Activated CD8-positive, alpha-beta memory T cell treated with anti-CD3 and anti-CD28 coated beads, Interleukin-2, amount 10 ng/mL, durations not matched to agents 7 days and 5 days (primary cell): Measurements from ENCODE around the gene PYGB. TPM values are rescaled to one million over a fixed set of nuclear protein-coding genes. Genes with fewer than 3 reads are reported as not detected.

ENCODE experiments used
- ATAC-seq: fragments of 150-1000 bp; cut with Tn5 transposase; one replicate; pipeline ENCODE4 v1.10.0; 2021; ENCODE audit warnings: moderate library complexity
- CTCF ChIA-PET: fragments of 350-600 bp; sonication (Branson Sonifier 250); formaldehyde crosslinking; loops from one replicate; lab custom pipeline; 2021; ENCODE audit warnings: antibody characterized with exemption; lab: Charles Lee
- DNase-seq: peaks from one replicate; pipeline ENCODE4 v3.0.0-alpha.2; 2020
- H3K27ac Mint-ChIP-seq: one replicate; pipeline ENCODE4 v1.8.0; 2021; ENCODE audit warnings: mild to moderate bottlenecking, mixed read lengths
- H3K27me3 Mint-ChIP-seq: one replicate; pipeline ENCODE4 v1.8.0; 2021; ENCODE audit warnings: mixed read lengths
- H3K36me3 Mint-ChIP-seq: one replicate; pipeline ENCODE4 v1.8.0; 2021; ENCODE audit warnings: mild to moderate bottlenecking, mixed read lengths
- H3K4me1 Mint-ChIP-seq: one replicate; pipeline ENCODE4 v1.8.0; 2021; ENCODE audit warnings: mixed read lengths
- H3K4me3 Mint-ChIP-seq: one replicate; pipeline ENCODE4 v1.8.0; 2021; ENCODE audit warnings: mild to moderate bottlenecking, moderate library complexity, mixed read lengths
- H3K9me3 Mint-ChIP-seq: one replicate; pipeline ENCODE4 v1.8.0; 2022; ENCODE audit warnings: low read depth, mixed read lengths
- total RNA-seq, 2 experiments: library from RNA; stranded (reverse); gene quantifications; one replicate each; pipeline ENCODE4 v1.2.3, GENCODE V29; 2021

PYGB gene
- total RNA-seq, 2 experiments from 2014 or later = 28.4 to 36.8 TPM

DNA sequence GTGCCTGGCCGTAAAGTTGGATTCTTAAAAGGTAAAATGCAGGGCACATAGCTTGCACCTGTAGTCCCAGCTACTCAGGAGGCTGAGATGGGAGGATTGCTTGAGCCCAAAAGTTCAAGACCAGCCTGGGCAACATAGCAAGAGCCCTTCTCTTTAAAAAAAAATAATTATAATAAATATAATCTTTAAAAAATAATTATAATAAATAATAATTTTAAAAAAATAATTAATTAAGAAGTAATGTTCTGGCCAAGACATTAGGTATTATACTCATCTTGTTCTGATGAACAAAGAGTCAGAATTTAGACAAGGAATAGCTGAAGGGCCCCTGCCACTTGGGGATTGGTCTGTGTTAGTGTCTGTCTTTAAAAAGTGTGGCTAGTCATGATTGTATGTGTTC is 38.5 kb upstream of the PYGB start:
- Mint-ChIP-seq H3K27ac (no peak overlapping the region), H3K4me3 (no peak overlapping the region), H3K36me3 (peaks cover 2% of the 10 kb centered on the region), H3K4me1 (peaks cover 3% of the 10 kb centered on the region), H3K9me3 (no peaks in the 10 kb centered on the region), H3K27me3 (no peaks in the 10 kb centered on the region)
- no peak for DNase-seq
- CTCF ChIA-PET = no interaction called here
- ATAC-seq = no peak

DNA sequence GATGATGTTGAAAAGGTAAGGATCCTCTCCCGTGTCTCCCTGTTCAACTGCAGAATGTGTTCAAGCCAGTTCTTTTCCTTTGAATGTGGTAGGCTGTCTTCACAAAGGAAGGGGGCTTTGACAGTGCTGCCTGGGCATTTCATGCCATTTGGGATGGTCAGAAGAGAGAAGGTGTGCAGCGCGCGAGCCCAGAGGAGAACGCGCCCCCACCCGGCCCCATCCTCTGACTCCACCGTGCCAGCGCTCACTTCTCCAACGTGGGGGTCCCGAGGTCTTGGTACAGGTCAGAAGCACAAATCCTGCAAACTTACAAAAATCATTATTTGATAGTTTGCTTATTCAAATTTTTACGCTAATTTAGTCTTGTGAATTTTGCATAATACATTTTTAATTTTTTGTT is 38.0 kb upstream of the PYGB start:
- H3K36me3 Mint-ChIP-seq = peaks cover 2% of the 10 kb centered on the region
- H3K4me3 Mint-ChIP-seq = no peak overlapping the region
- no peak overlapping the region for H3K27ac Mint-ChIP-seq
- DNase-seq (no peak), ATAC-seq (no peak)
- no peaks in the 10 kb centered on the region for H3K9me3 Mint-ChIP-seq
- CTCF ChIA-PET = no interaction called here
- H3K27me3 Mint-ChIP-seq = no peaks in the 10 kb centered on the region
- peaks cover 3% of the 10 kb centered on the region for H3K4me1 Mint-ChIP-seq

DNA sequence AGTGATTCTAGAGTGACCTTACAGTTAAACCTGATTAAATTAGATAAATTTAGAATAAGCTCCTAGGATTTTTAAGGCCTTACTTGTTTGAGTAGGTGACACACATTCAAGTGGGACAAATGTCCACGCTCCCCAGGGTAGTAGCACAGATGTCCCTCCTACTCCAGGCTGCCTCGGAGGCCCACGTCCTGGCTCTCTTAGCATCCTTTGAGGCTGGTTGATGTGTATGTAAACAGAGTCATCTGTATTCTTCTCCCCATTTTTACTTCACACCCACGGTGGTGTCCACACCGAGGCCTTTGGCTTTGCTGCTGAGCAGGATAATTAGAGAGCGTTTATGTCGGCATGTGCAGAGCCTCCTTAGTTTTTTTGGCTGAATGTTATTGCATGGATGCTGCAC is 36.6 kb upstream of the PYGB start:
- no peak for DNase-seq
- ATAC-seq = no peak
- CTCF ChIA-PET = interaction anchor here (0.9 kb wide), 1 partner anchor 153 kb away, joined by 3 read pairs; the partner anchor contains the start of gene ACSS1
- H3K9me3 Mint-ChIP-seq = no peaks in the 10 kb centered on the region
- no peak overlapping the region for H3K27ac Mint-ChIP-seq
- H3K27me3 Mint-ChIP-seq = no peaks in the 10 kb centered on the region
- H3K4me3 Mint-ChIP-seq = no peak overlapping the region
- peaks cover 3% of the 10 kb centered on the region for H3K4me1 Mint-ChIP-seq
- H3K36me3 Mint-ChIP-seq = peaks cover 2% of the 10 kb centered on the region

DNA sequence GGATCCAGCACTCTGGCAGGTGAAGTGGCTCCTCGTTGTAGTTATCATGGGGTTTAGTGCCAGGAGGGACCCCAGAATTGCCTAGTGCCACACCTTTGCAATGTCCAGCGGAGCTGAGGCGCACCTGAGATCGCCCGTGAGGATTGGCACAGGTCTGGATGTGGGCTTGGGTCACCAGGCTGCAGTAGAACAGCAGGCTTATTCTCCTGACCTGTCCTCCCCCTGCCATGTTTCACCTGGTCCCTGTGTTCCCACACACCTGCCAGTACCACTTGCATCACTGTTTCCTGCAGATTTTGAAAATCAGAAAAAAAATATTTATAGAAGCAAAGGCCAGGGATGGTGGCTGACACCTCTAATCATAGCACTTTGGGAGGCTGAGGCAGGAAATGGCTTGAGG is 35.6 kb upstream of the PYGB start:
- H3K27me3 Mint-ChIP-seq = no peaks in the 10 kb centered on the region
- H3K4me1 Mint-ChIP-seq = peaks cover 3% of the 10 kb centered on the region
- DNase-seq = no peak
- no peak overlapping the region for H3K4me3 Mint-ChIP-seq
- peaks cover 2% of the 10 kb centered on the region for H3K36me3 Mint-ChIP-seq
- H3K9me3 Mint-ChIP-seq = no peaks in the 10 kb centered on the region
- H3K27ac Mint-ChIP-seq = no peak overlapping the region
- CTCF ChIA-PET = no interaction called here
- no peak for ATAC-seq

DNA sequence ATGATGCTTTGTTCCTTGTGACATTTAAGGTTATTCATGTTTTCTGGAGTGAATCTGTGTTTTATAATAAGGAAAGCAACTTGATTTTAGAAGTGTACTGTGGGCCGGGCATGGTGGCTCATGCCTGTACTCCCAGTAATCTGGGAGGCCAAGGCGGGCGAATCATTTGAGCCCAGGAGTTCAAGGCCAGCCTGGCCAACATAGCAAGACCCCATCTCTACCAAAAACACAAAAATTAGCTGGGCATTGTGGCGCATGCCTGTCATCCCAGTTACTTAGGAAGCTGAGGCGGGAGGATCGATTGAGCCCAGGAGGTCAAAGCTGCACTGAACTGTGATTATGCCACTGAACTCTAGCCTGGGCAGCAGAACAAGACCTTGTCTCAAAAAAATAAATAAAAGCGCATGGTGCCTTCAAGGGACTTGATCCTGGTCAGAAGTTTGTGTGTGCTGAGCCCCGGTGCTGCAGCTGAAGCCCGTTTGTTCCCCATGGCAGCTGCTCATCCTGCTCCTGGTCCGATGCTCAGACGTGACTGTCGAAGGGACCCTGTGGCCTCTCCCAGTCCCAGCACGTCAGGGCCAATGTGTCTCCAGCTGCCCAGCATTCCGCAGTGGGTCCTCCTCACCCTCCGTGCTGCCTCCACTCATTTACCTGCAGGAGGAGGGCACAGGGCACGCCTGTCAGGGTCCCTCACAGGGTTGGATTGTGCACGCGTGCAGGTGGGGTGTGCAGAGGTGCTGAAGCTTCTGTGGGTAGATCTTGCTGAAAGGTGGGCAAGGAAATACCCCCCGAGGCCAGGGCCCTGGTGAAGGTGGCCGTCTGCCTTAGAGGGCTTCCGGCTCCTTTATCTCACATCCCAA is 34.1 kb upstream of the PYGB start:
- H3K27ac Mint-ChIP-seq = no peak overlapping the region
- CTCF ChIA-PET = no interaction called here
- H3K27me3 Mint-ChIP-seq = no peaks in the 10 kb centered on the region
- H3K9me3 Mint-ChIP-seq = no peaks in the 10 kb centered on the region
- peaks cover 3% of the 10 kb centered on the region for H3K4me1 Mint-ChIP-seq
- H3K36me3 Mint-ChIP-seq = peaks cover 2% of the 10 kb centered on the region
- ATAC-seq (no peak), DNase-seq (no peak)
- H3K4me3 Mint-ChIP-seq = no peak overlapping the region

DNA sequence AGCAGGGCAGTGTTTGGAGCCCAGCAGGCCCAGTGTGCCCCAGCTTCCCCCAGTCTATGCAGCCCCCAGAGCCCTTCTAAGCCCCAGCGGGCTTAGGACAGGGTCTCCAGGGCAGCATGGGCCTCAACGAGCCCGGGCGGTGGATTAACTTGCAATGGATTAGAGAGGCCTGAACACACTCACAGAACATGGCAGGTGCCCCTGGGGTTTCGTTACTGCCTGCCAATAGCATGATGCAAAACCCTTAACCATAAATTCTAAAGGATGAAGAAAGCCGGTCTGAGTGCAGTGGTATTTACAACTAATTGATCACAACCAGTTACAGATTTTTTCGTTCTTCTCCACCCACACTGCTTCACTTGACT is 33.5 kb upstream of the PYGB start:
- H3K4me3 Mint-ChIP-seq = no peak overlapping the region
- H3K9me3 Mint-ChIP-seq = no peaks in the 10 kb centered on the region
- no peak for DNase-seq
- H3K27ac Mint-ChIP-seq = no peak overlapping the region
- no peak for ATAC-seq
- peaks cover 3% of the 10 kb centered on the region for H3K4me1 Mint-ChIP-seq
- H3K36me3 Mint-ChIP-seq = peaks cover 2% of the 10 kb centered on the region
- CTCF ChIA-PET = no interaction called here
- no peaks in the 10 kb centered on the region for H3K27me3 Mint-ChIP-seq

DNA sequence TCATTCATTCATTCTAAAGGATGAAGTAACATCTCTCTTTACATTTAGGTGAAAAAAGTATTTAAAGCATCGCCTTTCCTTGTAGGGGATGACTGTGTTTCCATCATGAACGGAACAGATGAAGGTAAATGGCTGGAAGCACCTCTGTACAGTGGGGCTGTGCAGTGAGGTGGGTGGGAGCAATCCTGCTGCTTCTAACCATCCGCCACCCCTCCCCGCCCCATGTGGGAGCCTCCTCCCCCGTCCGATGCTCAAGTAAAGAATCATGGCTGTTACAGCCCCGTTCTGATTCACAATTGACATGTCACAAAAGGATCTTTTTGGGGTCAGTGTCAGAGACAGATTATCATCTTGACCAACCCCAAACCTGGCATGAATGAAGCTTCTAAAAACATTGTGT is 33.1 kb upstream of the PYGB start:
- DNase-seq (no peak), ATAC-seq (no peak)
- no peak overlapping the region for H3K27ac Mint-ChIP-seq
- no peak overlapping the region for H3K4me3 Mint-ChIP-seq
- H3K36me3 Mint-ChIP-seq = peaks cover under 1% of the 10 kb centered on the region
- no peaks in the 10 kb centered on the region for H3K27me3 Mint-ChIP-seq
- CTCF ChIA-PET = no interaction called here
- H3K9me3 Mint-ChIP-seq = no peaks in the 10 kb centered on the region
- H3K4me1 Mint-ChIP-seq = peaks cover 3% of the 10 kb centered on the region

DNA sequence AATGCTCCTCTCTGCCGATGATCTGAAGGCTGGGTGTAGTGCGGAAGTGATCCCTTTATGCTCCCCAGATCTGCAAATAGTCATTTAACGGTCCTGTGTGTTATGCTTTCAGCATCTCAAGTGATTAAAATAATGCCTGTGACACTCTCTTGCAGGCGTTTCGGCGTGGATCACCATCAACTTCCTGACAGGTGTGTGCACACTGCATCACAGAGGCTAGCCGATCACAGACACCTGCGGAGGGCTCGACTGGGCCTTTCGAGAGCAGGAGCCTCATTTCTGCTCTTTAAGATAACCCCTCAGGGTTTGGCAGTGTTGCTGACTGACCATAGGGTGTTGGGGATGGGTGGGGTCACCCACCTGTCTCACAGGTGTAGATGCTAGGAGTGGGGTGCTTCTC is 32.4 kb upstream of the PYGB start:
- Mint-ChIP-seq H3K27me3 (no peaks in the 10 kb centered on the region), H3K36me3 (no peaks in the 10 kb centered on the region), H3K4me1 (peaks cover 3% of the 10 kb centered on the region), H3K27ac (no peak overlapping the region), H3K9me3 (no peaks in the 10 kb centered on the region), H3K4me3 (no peak overlapping the region)
- CTCF ChIA-PET = no interaction called here
- DNase-seq (no peak), ATAC-seq (no peak)

DNA sequence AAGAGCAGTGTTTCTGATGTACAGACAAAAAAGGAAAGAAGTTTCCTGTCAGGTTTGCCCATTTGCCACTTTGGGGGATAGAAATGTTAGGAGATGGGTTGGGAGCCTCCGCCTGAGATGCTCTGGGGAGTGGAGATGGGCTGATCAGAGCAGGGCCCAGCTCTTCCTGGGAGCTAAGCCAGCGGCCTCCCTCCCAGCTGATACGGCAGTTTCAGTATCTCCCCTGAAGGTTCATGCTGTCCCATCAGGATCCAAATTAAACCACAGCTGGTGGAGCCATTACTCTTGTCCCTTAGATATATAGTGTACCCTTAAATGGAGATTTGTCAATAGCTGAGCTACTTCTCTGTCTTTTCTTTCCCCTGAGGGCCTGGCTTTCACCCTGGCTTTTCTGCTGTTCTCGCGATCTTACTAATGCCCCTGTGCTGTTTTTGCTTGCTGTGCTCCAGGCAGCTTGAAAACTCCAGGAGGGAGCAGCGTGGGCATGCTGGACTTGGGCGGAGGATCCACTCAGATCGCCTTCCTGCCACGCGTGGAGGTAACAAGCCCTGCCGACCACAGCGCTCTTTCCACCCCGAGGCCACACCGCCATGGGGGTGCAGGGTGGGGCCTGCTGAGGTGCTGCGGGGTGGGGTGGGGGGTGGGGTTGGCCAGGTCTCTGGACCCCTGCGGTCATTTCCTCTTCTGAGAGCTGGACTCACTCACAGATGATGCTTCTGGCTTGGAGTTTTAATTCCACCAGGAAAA is 31.5 kb upstream of the PYGB start:
- Mint-ChIP-seq H3K9me3 (no peaks in the 10 kb centered on the region), H3K27ac (no peak overlapping the region), H3K4me1 (peaks cover 3% of the 10 kb centered on the region)

DNA sequence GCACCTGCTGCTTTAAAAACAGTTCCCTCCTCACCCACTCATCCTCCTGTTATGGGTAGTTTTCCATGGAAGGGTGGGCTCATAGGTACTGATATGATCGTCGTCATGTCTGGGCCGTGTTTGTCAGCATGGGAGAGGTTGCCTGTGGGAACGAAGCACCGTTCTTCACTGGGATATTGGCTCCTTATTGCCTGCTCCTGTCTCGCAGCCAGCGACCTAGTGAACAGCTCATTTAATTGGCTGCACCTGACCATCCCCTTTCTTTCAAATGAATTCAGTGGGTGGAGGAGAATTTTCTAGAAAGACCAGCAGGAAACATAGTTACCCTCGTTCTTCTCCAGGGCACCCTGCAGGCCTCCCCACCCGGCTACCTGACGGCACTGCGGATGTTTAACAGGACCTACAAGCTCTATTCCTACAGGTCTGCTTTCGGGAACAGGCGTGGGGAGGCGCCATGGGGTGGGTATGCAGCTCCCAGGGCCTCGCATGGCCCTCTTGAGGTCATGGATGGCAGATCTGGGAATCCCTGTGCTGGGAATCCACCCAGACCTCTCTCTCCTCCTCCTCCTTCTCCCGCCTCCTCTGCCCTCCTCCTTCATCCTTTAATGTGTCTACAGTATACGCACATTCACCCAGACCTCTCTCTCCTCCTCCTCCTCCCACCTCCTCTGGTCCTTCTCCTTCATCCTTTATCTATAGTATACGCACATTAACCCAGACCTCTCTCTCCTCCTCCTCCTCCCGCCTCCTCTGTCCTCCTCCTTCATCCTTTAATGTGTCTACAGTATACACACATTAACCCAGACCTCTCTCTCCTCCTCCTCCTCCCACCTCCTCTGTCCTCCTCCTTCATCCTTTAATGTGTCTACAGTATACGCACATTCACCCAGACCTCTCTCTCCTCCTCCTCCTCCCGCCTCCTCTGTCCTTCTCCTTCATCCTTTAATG is 30.4 kb upstream of the PYGB start:
- no peaks in the 10 kb centered on the region for H3K9me3 Mint-ChIP-seq
- no peak overlapping the region for H3K27ac Mint-ChIP-seq
- no peaks in the 10 kb centered on the region for H3K4me1 Mint-ChIP-seq
- DNase-seq = no peak
- H3K36me3 Mint-ChIP-seq = no peaks in the 10 kb centered on the region
- ATAC-seq = no peak
- CTCF ChIA-PET = no interaction called here
- H3K27me3 Mint-ChIP-seq = no peaks in the 10 kb centered on the region
- no peak overlapping the region for H3K4me3 Mint-ChIP-seq

More for the DNA sequence above, 31.5 kb upstream of the PYGB start:
- Mint-ChIP-seq H3K4me3 (no peak overlapping the region), H3K36me3 (no peaks in the 10 kb centered on the region), H3K27me3 (no peaks in the 10 kb centered on the region)
- ATAC-seq = no peak
- CTCF ChIA-PET = no interaction called here
- no peak for DNase-seq

DNA sequence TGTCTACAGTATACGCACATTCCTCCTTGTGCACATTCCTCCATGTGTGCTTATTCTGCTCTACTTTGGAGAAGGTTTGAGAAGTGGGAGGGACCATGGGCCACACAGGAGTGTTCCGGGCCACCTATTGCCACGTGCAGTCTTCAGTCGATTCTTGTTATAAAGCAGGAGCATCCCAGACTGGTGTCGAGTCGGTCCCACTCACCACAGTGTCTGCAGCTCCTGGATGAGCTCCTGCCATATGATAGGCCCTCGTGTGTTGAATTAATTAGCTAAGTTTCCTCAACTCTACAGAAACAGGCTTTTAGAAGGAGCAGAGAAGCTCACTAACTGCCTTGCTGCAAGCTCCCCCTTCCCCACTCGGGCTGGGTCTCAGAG is 29.8 kb upstream of the PYGB start:
- no peak for ATAC-seq
- Mint-ChIP-seq H3K36me3 (no peaks in the 10 kb centered on the region), H3K4me3 (no peak overlapping the region), H3K27me3 (no peaks in the 10 kb centered on the region), H3K4me1 (peaks cover 3% of the 10 kb centered on the region), H3K9me3 (no peaks in the 10 kb centered on the region), H3K27ac (no peak overlapping the region)
- CTCF ChIA-PET = no interaction called here
- no peak for DNase-seq

DNA sequence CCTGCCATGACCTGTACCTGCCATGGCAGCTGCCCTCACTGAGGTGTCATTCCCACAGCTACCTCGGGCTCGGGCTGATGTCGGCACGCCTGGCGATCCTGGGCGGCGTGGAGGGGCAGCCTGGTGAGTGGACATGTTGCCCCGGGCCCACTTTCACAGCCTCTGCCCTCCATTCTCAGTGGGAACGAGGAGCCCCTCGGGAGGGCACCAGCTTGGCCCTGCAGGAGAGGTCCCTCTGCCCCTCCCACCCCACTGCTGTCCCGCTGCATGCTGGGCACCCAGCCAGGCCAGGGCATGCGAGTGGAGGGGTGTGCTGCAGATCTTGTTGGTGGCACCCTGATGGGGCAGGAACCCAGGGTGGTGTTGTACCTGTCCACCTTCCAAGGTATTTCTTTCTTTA is 29.4 kb upstream of the PYGB start:
- DNase-seq (no peak), ATAC-seq (no peak)
- Mint-ChIP-seq H3K36me3 (no peaks in the 10 kb centered on the region), H3K27me3 (no peaks in the 10 kb centered on the region), H3K4me1 (peaks cover 6% of the 10 kb centered on the region), H3K9me3 (no peaks in the 10 kb centered on the region), H3K4me3 (no peak overlapping the region), H3K27ac (no peak overlapping the region)
- CTCF ChIA-PET = no interaction called here

DNA sequence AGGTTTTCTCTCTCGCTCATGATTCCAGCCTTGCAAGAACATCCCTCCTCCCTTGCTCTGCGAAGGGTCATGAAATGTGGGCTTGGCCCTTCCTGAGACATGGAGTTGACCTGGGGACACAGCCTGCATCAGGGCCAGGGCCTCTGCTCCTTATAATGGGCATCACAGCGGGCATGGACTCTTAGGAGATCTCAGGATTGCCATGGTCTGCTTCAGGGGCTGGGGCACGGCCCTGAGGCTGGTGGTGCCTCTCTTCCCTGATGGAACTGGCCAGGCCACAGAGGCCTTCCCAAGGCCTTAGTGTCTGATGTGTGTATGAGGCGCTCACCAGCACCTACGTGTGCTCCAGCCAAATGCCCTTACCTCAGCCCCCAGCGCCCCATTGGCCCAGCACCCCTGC is 28.5 kb upstream of the PYGB start:
- Mint-ChIP-seq H3K4me1 (peaks cover 14% of the 10 kb centered on the region), H3K9me3 (no peaks in the 10 kb centered on the region), H3K36me3 (no peaks in the 10 kb centered on the region), H3K4me3 (no peak overlapping the region), H3K27ac (no peak overlapping the region), H3K27me3 (no peaks in the 10 kb centered on the region)
- ATAC-seq (no peak), DNase-seq (no peak)
- CTCF ChIA-PET = interaction anchor here (0.6 kb wide), 1 partner anchor 130 kb away, joined by 3 read pairs; no protein-coding TSS in a partner anchor
